Measurements from ENCODE around the gene PDE8B.

DNA sequence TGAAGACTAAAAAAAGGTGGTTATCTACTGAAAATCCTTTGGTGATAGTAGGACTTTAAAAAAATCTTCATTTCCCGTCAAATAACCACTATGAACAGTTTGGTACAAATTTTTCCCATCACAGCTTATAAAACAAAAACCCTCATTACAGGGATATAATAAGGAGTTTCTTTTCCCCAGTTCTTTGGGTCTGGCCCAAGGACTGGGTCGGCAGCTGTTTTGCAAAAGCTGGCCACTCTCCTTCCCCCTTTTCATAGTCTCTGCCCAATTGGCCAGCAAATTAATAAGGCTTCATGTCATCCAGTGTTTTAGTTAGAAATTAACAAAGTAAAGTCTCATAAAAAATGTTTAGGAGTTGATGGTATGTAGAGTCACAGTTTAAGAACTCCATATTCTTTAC is 47.0 kb upstream of the PDE8B start:
- TF ChIP-seq, protein P1, sequence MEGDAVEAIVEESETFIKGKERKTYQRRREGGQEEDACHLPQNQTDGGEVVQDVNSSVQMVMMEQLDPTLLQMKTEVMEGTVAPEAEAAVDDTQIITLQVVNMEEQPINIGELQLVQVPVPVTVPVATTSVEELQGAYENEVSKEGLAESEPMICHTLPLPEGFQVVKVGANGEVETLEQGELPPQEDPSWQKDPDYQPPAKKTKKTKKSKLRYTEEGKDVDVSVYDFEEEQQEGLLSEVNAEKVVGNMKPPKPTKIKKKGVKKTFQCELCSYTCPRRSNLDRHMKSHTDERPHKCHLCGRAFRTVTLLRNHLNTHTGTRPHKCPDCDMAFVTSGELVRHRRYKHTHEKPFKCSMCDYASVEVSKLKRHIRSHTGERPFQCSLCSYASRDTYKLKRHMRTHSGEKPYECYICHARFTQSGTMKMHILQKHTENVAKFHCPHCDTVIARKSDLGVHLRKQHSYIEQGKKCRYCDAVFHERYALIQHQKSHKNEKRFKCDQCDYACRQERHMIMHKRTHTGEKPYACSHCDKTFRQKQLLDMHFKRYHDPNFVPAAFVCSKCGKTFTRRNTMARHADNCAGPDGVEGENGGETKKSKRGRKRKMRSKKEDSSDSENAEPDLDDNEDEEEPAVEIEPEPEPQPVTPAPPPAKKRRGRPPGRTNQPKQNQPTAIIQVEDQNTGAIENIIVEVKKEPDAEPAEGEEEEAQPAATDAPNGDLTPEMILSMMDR (IDR thresholded peaks at IDR 0.05; ENCODE audit: low read length), result no peak
- no peak for TF ChIP-seq EZH2 (IDR thresholded peaks at IDR 0.05; ENCODE audit: borderline replicate concordance, low read length)
